Stimulated activated effector memory CD8-positive, alpha-beta T cell treated with anti-CD3 and anti-CD28 coated beads, Interleukin-12 subunit alpha, Interleukin-12 subunit beta, amount 100 ng/mL, for 72 hours (primary cell): ENCODE results near the gene MEG3.
"Not testable (repeated sequence)": the region's sequence is repeated elsewhere in the genome, so short reads cannot be mapped to it uniquely, and the experiment has no call there.

Experiments used
- ATAC-seq: fragments of 150-1000 bp; cut with Tn5 transposase; 2 replicates; pipeline ENCODE4 v1.10.0; 2021
- DNase-seq, 2 donors: peaks; one replicate each; pipeline ENCODE4 v3.0.0; 2021 to 2022; ENCODE audit warnings: low spot score in 2 of 2
- H3K27ac Mint-ChIP-seq: one replicate; pipeline ENCODE4 v1.8.0; 2022; ENCODE audit warnings: mild to moderate bottlenecking, mixed read lengths
- H3K36me3 Mint-ChIP-seq: one replicate; pipeline ENCODE4 v1.8.0; 2022; ENCODE audit warnings: mild to moderate bottlenecking, mixed read lengths
- H3K4me1 Mint-ChIP-seq: one replicate; pipeline ENCODE4 v1.8.0; 2022; ENCODE audit warnings: mixed read lengths
- H3K4me3 Mint-ChIP-seq: one replicate; pipeline ENCODE4 v1.8.0; 2022; ENCODE audit warnings: mild to moderate bottlenecking, mixed read lengths
- H3K9me3 Mint-ChIP-seq: one replicate; pipeline ENCODE4 v1.8.0; 2022; ENCODE audit warnings: mixed read lengths

MEG3 gene

GRCh38 chr14:100818221-100818699, 7.7 kb upstream of the MEG3 start:
- H3K27ac Mint-ChIP-seq: no peak overlapping the region
- H3K4me3 Mint-ChIP-seq: no peak overlapping the region
- H3K9me3 Mint-ChIP-seq: no peaks in the 10 kb centered on the region
- no peaks in the 10 kb centered on the region for H3K4me1 Mint-ChIP-seq
- DNase-seq (no peak), ATAC-seq (no peak)
- no peaks in the 10 kb centered on the region for H3K36me3 Mint-ChIP-seq

DNA sequence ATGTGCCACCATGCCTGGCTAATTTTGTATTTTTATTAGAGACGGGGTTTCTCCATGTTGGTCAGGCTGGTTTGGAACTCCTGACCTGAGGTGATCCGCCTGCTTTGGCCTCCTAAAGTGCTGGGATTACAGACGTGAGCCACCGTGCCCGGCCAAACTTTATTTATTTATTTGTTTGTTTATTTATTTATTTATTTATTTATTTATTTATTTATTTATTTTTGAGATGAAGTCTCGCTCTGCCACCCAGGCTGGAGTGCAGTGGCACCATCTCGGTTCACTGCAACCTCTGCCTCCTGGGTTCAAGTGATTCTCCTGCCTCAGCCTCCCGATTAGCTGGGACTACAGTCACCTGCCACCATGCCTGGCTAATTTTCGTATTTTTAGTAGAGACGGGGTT, 7.0 kb upstream of the MEG3 start:
- ATAC-seq, H3K36me3 Mint-ChIP-seq: not testable (repeated sequence)

GRCh38 chr14:100819453-100819828, 6.5 kb upstream of the MEG3 start:
- H3K4me3 Mint-ChIP-seq: no peak overlapping the region
- ATAC-seq (no peak), DNase-seq (no peak)
- H3K36me3 Mint-ChIP-seq: no peaks in the 10 kb centered on the region
- H3K9me3 Mint-ChIP-seq: no peaks in the 10 kb centered on the region
- H3K27ac Mint-ChIP-seq: no peak overlapping the region
- H3K4me1 Mint-ChIP-seq: peaks cover under 1% of the 10 kb centered on the region

More for the DNA sequence above, 7.0 kb upstream of the MEG3 start:
- not testable (repeated sequence) for H3K4me1 Mint-ChIP-seq, DNase-seq, H3K27ac Mint-ChIP-seq, H3K9me3 Mint-ChIP-seq, H3K4me3 Mint-ChIP-seq

DNA sequence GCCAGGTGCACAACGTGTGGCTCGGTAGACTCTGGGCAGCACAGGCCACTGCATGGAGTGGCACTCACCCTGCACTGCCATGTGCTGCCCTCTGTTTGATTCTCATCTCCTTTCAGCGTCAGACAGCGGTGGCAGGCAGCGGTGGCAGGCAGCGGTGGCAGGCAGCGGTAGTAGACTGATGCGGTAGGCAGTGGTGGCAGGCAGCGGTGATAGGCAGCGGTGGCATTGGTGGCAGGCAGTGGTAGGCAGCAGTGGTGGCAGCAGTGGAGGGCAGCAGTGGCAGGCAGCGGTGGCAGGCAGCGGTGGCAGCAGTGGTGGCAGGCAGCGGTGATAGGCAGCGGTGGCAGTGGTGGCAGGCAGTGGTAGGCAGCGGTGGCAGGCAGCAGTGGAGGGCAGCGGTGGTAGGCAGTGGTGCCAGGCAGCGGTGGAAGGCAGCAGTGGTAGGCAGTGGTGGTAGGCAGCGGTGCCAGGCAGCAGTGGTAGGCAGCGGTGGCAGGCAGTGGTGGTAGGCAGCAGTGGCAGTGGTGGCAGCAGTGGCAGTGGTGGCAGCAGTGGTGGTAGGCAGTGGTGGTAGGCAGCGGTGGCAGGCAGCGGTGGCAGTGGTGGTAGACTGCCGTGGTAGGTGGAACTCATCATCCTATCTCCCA, 6.0 kb upstream of the MEG3 start:
- peaks cover 5% of the 10 kb centered on the region for H3K4me1 Mint-ChIP-seq
- H3K4me3 Mint-ChIP-seq: no peak overlapping the region
- no peaks in the 10 kb centered on the region for H3K36me3 Mint-ChIP-seq
- H3K27ac Mint-ChIP-seq: no peak overlapping the region
- no peaks in the 10 kb centered on the region for H3K9me3 Mint-ChIP-seq
- DNase-seq (no peak), ATAC-seq (no peak)

- DNase-seq (no peak), ATAC-seq (no peak)
- no peaks in the 10 kb centered on the region for H3K36me3 Mint-ChIP-seq
- peaks cover 8% of the 10 kb centered on the region for H3K4me1 Mint-ChIP-seq
- no peak overlapping the region for H3K4me3 Mint-ChIP-seq
- H3K27ac Mint-ChIP-seq: no peak overlapping the region
- no peaks in the 10 kb centered on the region for H3K9me3 Mint-ChIP-seq
These were observed 5.0 kb upstream of the MEG3 start for GRCh38 chr14:100820957-100821356.

GRCh38 chr14:100822013-100822412, 3.9 kb upstream of the MEG3 start:
- Mint-ChIP-seq H3K36me3 (no peaks in the 10 kb centered on the region), H3K4me1 (peaks cover 8% of the 10 kb centered on the region), H3K4me3 (no peak overlapping the region), H3K9me3 (no peaks in the 10 kb centered on the region), H3K27ac (no peak overlapping the region)
- ATAC-seq (no peak), DNase-seq (no peak)

- Mint-ChIP-seq H3K4me1 (peaks cover 8% of the 10 kb centered on the region), H3K9me3 (no peaks in the 10 kb centered on the region), H3K36me3 (no peaks in the 10 kb centered on the region), H3K27ac (no peak overlapping the region), H3K4me3 (no peak overlapping the region)
- ATAC-seq: no peak
- no peak for DNase-seq
These were observed 3.2 kb upstream of the MEG3 start for GRCh38 chr14:100822532-100823296.

GRCh38 chr14:100823413-100824080, 2.4 kb upstream of the MEG3 start:
- DNase-seq (no peak), ATAC-seq (no peak)
- no peak overlapping the region for H3K27ac Mint-ChIP-seq
- H3K36me3 Mint-ChIP-seq: no peaks in the 10 kb centered on the region
- peaks cover 8% of the 10 kb centered on the region for H3K4me1 Mint-ChIP-seq
- no peak overlapping the region for H3K4me3 Mint-ChIP-seq
- H3K9me3 Mint-ChIP-seq: peaks cover 1% of the 10 kb centered on the region

DNA sequence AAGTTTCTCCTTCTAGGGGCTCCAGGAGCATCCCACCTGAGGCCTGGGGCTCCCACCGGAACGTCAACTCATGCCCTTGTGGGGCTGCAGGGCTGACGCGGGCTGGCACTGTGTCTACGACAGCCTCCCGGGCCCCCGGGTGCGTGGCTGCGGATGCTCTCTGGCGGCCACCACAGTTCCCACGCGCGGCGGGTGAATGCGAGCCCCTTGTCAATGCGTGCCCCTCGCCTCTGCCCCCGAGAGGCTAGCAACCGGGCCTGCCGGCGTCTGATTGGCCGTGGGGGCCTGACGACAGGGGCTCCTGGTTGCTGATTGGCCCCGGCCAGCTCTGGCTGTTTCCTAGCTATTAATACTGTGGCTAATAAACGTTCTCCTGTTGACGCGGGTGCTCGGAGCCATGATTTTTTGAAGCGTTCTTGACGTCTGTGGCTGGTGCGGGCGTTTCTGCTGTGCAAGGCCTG, 1.8 kb upstream of the MEG3 start:
- H3K27ac Mint-ChIP-seq: no peak overlapping the region
- no peak for ATAC-seq

DNA sequence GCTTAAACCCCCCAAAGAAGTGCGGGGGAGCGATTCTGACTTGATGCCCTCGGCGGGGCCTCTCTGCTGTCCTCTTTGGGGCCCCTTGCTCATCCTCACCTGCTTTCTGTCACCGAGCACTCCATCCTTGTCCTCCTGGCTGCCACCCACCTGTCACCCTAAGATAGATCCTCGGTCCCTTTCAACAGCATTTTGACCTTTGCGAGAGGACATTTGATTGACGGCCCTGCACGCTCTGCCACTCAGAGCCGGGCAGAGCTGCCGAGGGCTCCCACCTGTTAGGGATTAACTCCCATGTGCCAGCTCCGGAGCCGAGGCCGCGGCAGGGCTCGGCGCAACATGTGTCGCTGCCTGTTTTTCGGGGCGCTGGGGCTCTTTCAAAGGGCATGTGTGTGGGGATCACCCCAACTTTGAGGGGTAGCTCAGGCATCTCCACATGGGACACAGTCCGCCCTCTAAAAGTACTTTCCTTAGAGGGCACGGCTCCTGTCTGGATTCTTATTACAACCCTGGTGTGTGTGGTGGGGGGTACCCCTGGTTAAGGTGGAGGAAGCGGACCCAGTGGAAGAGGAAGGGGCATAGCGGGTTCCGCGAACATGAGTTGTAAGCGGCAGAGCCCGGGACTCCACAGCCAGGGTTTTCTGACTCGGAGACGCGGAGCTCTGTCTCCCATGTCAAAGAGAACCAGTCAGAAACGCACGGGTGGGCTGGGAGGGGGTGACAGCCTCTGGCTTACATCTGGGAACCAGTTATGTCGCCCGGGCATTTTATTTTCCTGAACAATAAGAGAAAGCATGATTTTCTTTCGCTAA, 811 bp upstream of the MEG3 start:
- Mint-ChIP-seq H3K36me3 (no peaks in the 10 kb centered on the region), H3K4me1 (peaks cover 8% of the 10 kb centered on the region), H3K4me3 (no peak overlapping the region), H3K9me3 (peaks cover 3% of the 10 kb centered on the region), H3K27ac (no peak overlapping the region)
- DNase-seq (no peak), ATAC-seq (no peak)

More for the DNA sequence above, 1.8 kb upstream of the MEG3 start:
- Mint-ChIP-seq H3K4me3 (no peak overlapping the region), H3K36me3 (no peaks in the 10 kb centered on the region), H3K9me3 (peaks cover 3% of the 10 kb centered on the region), H3K4me1 (peaks cover 8% of the 10 kb centered on the region)
- DNase-seq: no peak

- DNase-seq: no peak
- Mint-ChIP-seq H3K4me3 (no peak overlapping the region), H3K9me3 (peaks cover 3% of the 10 kb centered on the region), H3K36me3 (no peaks in the 10 kb centered on the region), H3K4me1 (peaks cover 8% of the 10 kb centered on the region), H3K27ac (no peak overlapping the region)
- no peak for ATAC-seq
These were observed 628 bp downstream of the MEG3 start for GRCh38 chr14:100826391-100827100.

GRCh38 chr14:100827101-100828021, 1.4 kb downstream of the MEG3 start:
- Mint-ChIP-seq H3K36me3 (no peaks in the 10 kb centered on the region), H3K4me1 (peaks cover 8% of the 10 kb centered on the region), H3K4me3 (no peak overlapping the region), H3K27ac (no peak overlapping the region), H3K9me3 (peaks cover 3% of the 10 kb centered on the region)
- DNase-seq: no peak
- ATAC-seq: no peak

- ATAC-seq: no peak
- Mint-ChIP-seq H3K9me3 (peaks cover 3% of the 10 kb centered on the region), H3K4me3 (no peak overlapping the region), H3K4me1 (peaks cover 8% of the 10 kb centered on the region), H3K36me3 (no peaks in the 10 kb centered on the region), H3K27ac (no peak overlapping the region)
- no peak for DNase-seq
These were observed 2.3 kb downstream of the MEG3 start for GRCh38 chr14:100828031-100828769.
